ENCODE measurements around the gene SDS.

Gene SDS

GRCh38 chr12:113437729-113438100 is 34.0 kb upstream of the SDS start:
- H3K27ac Mint-ChIP-seq = no peak overlapping the region
- peaks cover 3% of the 10 kb centered on the region for H3K27me3 Mint-ChIP-seq
- H3K4me1 Mint-ChIP-seq = no peaks in the 10 kb centered on the region
- H3K36me3 Mint-ChIP-seq = no peaks in the 10 kb centered on the region
- DNase-seq = no peak
- no peak overlapping the region for H3K4me3 Mint-ChIP-seq
- CTCF ChIA-PET = no interaction called here
- H3K9me3 Mint-ChIP-seq = no peaks in the 10 kb centered on the region

DNA sequence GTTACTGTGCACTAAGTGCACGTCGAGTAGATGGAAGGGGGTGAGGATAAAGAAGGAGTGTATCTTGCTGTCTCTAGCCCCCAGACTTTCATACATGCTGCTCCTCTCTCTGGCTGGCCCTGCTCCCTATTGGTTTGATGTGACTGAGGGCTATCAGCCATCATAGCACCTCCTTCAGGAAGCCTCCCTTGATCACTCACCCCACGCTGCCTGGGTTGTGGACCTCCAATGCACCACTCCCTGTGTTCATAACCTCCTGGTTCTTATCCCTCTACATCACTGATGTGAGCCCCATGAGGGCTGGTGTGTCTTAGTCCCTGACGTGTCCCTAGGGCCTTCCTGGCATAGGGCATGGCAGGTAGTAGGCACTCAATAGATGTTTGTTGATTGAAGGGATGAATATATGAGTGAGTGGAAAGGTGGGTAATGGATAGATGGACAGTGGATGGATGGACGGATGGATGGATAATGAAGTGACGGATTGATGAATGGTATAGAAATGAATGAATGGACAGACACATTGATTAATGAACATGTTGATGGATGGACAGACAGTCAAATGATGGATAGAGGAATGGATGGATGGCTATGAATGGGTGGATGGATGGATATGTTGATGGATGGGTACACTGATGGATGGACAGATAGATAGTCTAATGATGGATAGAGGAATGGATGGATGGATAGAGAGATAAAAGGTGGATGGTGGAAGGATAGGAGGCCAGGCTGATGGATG is 33.5 kb upstream of the SDS start:
- Mint-ChIP-seq H3K27ac (no peak overlapping the region), H3K4me1 (no peaks in the 10 kb centered on the region)
- DNase-seq = no peak

DNA sequence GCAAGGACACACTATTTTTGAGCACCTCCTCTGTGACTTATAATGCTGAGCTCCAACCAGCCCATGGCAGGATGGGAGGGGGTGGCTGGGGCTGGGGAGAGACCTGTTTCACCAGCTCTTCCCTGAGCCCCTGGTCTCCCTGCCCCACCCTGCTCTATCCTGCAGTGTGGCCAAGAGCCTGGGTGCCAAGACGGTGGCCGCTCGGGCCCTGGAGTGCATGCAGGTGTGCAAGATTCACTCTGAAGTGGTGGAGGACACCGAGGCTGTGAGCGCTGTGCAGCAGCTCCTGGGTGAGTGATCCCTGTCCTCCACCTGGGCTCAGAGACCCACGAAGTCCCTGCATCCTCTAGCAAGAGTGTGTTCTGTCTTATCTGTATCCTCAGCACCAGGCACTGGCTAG is 32.9 kb upstream of the SDS start:
- CTCF ChIA-PET = interaction anchor here (2.5 kb wide), 1 partner anchor 11 kb away, joined by 7 read pairs; no protein-coding TSS in a partner anchor
- no peak for DNase-seq
- Mint-ChIP-seq H3K4me3 (no peak overlapping the region), H3K27ac (no peak overlapping the region), H3K36me3 (no peaks in the 10 kb centered on the region), H3K9me3 (no peaks in the 10 kb centered on the region), H3K4me1 (no peaks in the 10 kb centered on the region), H3K27me3 (peaks cover 4% of the 10 kb centered on the region)

More for the DNA sequence above, 33.5 kb upstream of the SDS start:
- Mint-ChIP-seq H3K9me3 (no peaks in the 10 kb centered on the region), H3K27me3 (peaks cover 5% of the 10 kb centered on the region), H3K4me3 (no peak overlapping the region), H3K36me3 (no peaks in the 10 kb centered on the region)
- CTCF ChIA-PET = interaction anchor here (2.5 kb wide), 1 partner anchor 12 kb away, joined by 7 read pairs; no protein-coding TSS in a partner anchor

GRCh38 chr12:113435367-113435766 is 31.7 kb upstream of the SDS start:
- CTCF ChIA-PET = interaction anchor here (2.5 kb wide), 1 partner anchor 10 kb away, joined by 7 read pairs; no protein-coding TSS in a partner anchor
- Mint-ChIP-seq H3K27me3 (peaks cover 4% of the 10 kb centered on the region), H3K4me3 (no peak overlapping the region), H3K4me1 (no peaks in the 10 kb centered on the region), H3K9me3 (no peaks in the 10 kb centered on the region), H3K27ac (no peak overlapping the region), H3K36me3 (no peaks in the 10 kb centered on the region)
- DNase-seq = no peak

DNA sequence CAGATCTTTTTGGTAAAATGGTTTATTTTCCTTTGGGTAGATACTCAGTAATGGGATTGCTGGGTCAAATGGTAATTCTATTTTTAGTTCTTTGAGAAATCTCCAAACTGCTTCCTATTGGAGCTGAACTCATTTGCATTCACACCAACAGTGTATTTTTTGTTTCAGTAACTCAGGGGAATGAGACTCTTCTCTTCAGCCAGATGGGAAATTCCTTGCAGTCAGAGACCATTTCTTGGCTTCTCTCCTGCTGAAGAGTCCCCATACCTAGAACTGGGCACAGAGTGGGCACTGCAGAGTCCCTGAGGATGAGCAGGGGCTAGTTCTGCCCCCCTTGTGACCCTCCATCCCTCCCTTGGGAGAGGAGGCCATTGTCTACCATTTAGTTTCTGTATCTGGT is 29.3 kb upstream of the SDS start:
- H3K4me1 Mint-ChIP-seq = no peaks in the 10 kb centered on the region
- CTCF ChIA-PET = no interaction called here
- no peaks in the 10 kb centered on the region for H3K36me3 Mint-ChIP-seq
- H3K9me3 Mint-ChIP-seq = no peaks in the 10 kb centered on the region
- H3K27ac Mint-ChIP-seq = no peak overlapping the region
- DNase-seq = no peak
- no peak overlapping the region for H3K4me3 Mint-ChIP-seq
- peaks cover 17% of the 10 kb centered on the region for H3K27me3 Mint-ChIP-seq

DNA sequence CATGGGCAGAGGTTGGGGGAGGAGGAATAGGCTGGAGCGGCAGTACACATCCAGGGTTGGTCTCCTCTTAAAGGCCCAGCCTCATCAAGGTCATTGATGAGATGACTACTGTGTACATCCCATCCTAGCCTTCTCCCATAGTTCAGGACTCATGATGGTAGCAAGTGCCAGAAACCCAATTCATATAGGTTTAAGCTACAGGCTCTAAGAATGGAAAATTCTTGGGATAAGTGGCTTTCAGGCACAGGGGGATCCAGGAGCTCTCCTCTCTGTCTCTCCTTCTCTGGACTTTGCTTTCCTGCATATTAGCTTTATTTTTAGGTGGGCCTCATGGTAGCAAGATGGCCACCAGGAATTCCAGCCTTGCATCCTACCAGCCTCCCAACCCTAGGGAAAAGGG is 24.8 kb upstream of the SDS start:
- H3K27me3 Mint-ChIP-seq = peaks cover 39% of the 10 kb centered on the region
- DNase-seq = no peak
- H3K9me3 Mint-ChIP-seq = no peaks in the 10 kb centered on the region
- CTCF ChIA-PET = no interaction called here
- H3K4me3 Mint-ChIP-seq = no peak overlapping the region
- no peaks in the 10 kb centered on the region for H3K36me3 Mint-ChIP-seq
- no peaks in the 10 kb centered on the region for H3K4me1 Mint-ChIP-seq
- no peak overlapping the region for H3K27ac Mint-ChIP-seq

DNA sequence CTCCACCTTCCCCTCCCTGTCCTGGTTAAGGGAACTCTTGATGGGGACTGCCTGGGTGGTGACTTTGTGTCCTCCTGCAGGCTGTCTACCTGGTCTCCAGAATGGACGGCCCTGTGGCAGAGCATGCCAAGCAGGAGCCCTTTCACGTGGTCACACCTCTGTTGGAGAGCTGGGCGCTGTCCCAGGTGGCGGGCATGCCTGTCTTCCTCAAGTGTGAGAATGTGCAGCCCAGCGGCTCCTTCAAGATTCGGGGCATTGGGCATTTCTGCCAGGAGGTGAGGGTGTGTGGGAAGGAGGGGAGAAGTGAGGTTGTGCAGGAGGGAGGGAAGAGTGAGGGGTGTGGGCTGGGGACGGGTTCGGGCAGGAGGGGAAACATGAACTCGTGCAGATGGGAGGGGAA is 24.2 kb upstream of the SDS start:
- Mint-ChIP-seq H3K36me3 (no peaks in the 10 kb centered on the region), H3K4me3 (no peak overlapping the region), H3K9me3 (no peaks in the 10 kb centered on the region), H3K27me3 (peaks cover 41% of the 10 kb centered on the region), H3K4me1 (no peaks in the 10 kb centered on the region), H3K27ac (no peak overlapping the region)
- DNase-seq = no peak
- CTCF ChIA-PET = no interaction called here

- Mint-ChIP-seq H3K4me1 (peaks cover 7% of the 10 kb centered on the region), H3K36me3 (no peaks in the 10 kb centered on the region), H3K27me3 (peaks cover 46% of the 10 kb centered on the region), H3K9me3 (no peaks in the 10 kb centered on the region), H3K4me3 (no peak overlapping the region), H3K27ac (no peak overlapping the region)
- CTCF ChIA-PET = interaction anchor here (0.6 to 1.8 kb wide), 23 partner anchors 10 to 250 kb away, joined by 3 to 7 read pairs (median 3); partner anchors contain the start of genes SLC8B1 and TPCN1
- DNase-seq = no peak
Observed at GRCh38 chr12:113425960-113426453, 22.3 kb upstream of the SDS start.

GRCh38 chr12:113424915-113425823 is 21.5 kb upstream of the SDS start:
- H3K27ac Mint-ChIP-seq = no peak overlapping the region
- no peak overlapping the region for H3K4me3 Mint-ChIP-seq
- no peaks in the 10 kb centered on the region for H3K9me3 Mint-ChIP-seq
- H3K4me1 Mint-ChIP-seq = peaks cover 7% of the 10 kb centered on the region
- H3K36me3 Mint-ChIP-seq = no peaks in the 10 kb centered on the region
- peak; percentile 68 for DNase-seq
- H3K27me3 Mint-ChIP-seq = peaks cover 51% of the 10 kb centered on the region
- CTCF ChIA-PET = interaction anchor here (0.5 to 1.8 kb wide), 30 partner anchors 11 to 280 kb away, joined by 3 to 7 read pairs (median 3); partner anchors contain the start of genes DDX54, RITA1, SLC8B1 and TPCN1

DNA sequence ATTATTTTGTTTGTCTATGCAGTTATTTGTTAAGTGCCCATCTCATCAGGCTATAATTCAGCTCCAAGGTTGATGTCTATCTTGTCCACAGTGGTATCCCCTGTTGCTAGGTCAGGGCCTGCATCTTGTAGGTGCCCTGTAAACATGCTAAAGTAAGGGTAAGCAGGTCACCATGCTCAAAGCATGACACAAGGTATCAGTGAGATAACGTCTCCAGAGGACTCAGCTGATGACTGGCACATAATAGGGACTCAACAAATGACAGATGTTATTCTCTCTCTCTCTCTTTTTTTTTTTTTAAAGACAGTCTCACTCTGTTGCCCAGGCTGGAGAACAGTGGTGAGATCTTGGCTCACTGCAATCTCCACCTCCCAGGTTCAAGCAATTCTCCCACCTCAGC is 20.8 kb upstream of the SDS start:
- DNase-seq = no peak
- Mint-ChIP-seq H3K9me3 (no peaks in the 10 kb centered on the region), H3K4me1 (peaks cover 7% of the 10 kb centered on the region), H3K4me3 (no peak overlapping the region), H3K27ac (no peak overlapping the region), H3K27me3 (peaks cover 51% of the 10 kb centered on the region), H3K36me3 (no peaks in the 10 kb centered on the region)
- CTCF ChIA-PET = interaction anchor here (0.5 to 1.8 kb wide), 19 partner anchors 11 to 280 kb away, joined by 3 to 7 read pairs (median 3); partner anchors contain the start of genes DDX54, RITA1 and TPCN1

DNA sequence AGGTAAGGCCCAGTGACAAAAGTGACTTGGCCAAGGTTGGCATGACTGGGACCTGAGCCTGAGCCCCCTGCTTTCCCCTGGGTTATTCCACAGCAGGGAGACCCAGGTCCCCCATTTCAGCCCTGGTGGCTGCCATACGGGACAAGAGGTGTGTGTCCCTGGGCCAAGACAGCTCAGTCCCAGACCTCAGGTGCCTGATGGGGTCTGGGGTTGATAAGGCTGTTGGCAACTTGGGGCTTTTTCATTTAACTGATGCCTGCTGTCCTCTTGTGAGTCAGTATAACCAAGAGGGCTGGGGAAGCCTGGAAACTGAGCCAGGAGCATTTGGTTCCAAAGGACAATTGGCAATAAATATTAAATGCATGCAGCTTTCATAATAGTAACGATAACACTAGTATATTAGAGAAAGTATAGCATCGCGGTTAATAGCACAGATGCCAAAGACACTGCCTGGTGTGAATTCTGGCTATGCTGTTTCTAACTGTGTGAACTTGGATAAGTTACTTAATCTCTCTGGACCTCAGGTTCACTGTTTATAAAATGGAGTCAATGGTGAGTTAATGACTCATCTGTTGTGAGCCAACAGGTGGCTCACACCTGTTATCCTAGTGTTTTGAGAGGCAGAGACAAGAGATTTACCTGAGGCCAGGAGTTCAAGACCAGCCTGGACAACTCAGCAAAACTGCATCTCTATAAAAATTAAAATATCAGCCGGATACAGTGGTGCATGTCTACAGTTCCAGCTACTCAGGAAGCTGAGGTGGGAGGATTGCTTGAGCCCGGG is 19.4 kb upstream of the SDS start:
- Mint-ChIP-seq H3K27me3 (peaks cover 38% of the 10 kb centered on the region), H3K9me3 (no peaks in the 10 kb centered on the region), H3K4me1 (peaks cover 7% of the 10 kb centered on the region), H3K27ac (no peak overlapping the region), H3K4me3 (no peak overlapping the region), H3K36me3 (no peaks in the 10 kb centered on the region)
- CTCF ChIA-PET = interaction anchor here (1.4 kb wide), 1 partner anchor 39 kb away, joined by 7 read pairs; no protein-coding TSS in a partner anchor
- DNase-seq = no peak

- Mint-ChIP-seq H3K4me3 (peak within 1 kb of the TSS; percentile 29), H3K27ac (no peak within 1 kb of the TSS), H3K27me3 (peaks cover 36% of the 10 kb centered on the region), H3K36me3 (no peaks in the 10 kb centered on the region), H3K4me1 (peaks cover 7% of the 10 kb centered on the region), H3K9me3 (no peaks in the 10 kb centered on the region)
- DNase-seq = peak; percentile 45
- CTCF ChIA-PET = interaction anchor here (1.4 kb wide), 1 partner anchor 40 kb away, joined by 7 read pairs; no protein-coding TSS in a partner anchor
Observed at GRCh38 chr12:113422030-113422885, 18.6 kb upstream of the SDS start, which contains the start of gene SDSL. SDSL (plus strand) TSS chr12:113422380; CDS start chr12:113427983, 5,603 bp downstream.
